ENCODE results near the gene C10orf105. TPM values are rescaled to one million over a fixed set of nuclear protein-coding genes. Genes with fewer than 3 reads are reported as not detected.

C10orf105 gene
- total and polyA plus RNA-seq, 2 of the 8 experiments (the other 6 are each of a cell fraction or from before 2014, with no cell fraction given): 0.71 to 0.73 TPM

DNA sequence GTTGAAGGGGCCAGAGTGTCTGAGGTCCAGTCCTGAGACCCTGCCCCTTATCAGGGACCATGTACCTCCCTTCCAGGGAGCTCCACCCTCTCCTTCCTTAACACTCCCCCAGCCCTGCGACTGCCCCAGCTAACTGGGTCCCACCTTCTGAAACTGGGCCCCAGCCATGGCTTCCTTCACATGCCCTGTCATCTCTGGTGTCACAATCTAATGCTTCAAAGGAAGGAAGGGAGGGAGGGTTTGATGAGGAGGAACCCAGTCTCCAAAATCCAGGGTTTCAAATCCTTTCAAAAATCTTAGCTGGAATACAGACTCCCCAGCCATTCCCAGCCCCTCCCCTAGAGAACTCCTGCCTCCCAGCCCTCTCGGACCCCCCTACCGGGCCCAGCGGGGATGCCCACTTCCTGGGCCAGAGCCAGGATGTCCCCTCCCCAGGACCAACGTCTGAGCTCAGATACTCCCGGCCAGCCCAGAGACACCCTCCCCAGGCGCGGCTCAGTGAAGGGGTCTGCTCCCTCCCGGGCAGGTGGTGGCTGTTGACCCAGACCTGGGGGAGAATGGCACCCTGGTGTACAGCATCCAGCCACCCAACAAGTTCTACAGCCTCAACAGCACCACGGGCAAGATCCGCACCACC lies 18.0 kb downstream of the C10orf105 start:
- FAIRE-seq (no peak), DNase-seq (ENCODE audit: low read depth in 1 of 2, low spot score in 2 of 2) (no peak)
- H3K23ac ChIP-seq (ENCODE audit: insufficient read length): no peak overlapping the region
- no peak overlapping the region for H4K91ac ChIP-seq (replicated peaks; ENCODE audit: insufficient read length, low read length)
- H2BK15ac ChIP-seq (ENCODE audit: low read length): no peak overlapping the region
- H3K36me3 ChIP-seq (ENCODE audit: control insufficient read depth in 2 of 4, insufficient read depth in 4 of 4, low read length in 3 of 4): no peaks in the 10 kb centered on the region
- no peak overlapping the region for H2BK12ac ChIP-seq (ENCODE audit: low read depth, low read length)
- H3K4me2 ChIP-seq (ENCODE audit: insufficient read depth in 1 of 2, low read depth in 2 of 2, low read length in 2 of 2): no peak overlapping the region
- H3K4me1 ChIP-seq (replicated peaks in 1 of 4; ENCODE audit: control insufficient read depth in 3 of 4, insufficient read depth in 4 of 4, low read length in 3 of 4): no peaks in the 10 kb centered on the region; a peak in 2 of 7 replicates
- CTCF ChIA-PET (ENCODE audit: partially characterized antibody): interaction anchor here (0.6 to 2.0 kb wide), 17 partner anchors 11 to 387 kb away, joined by 3 to 7 read pairs (median 3); no protein-coding TSS in a partner anchor
- H4K20me1 ChIP-seq (replicated peaks in 1 of 2; ENCODE audit: control insufficient read depth in 1 of 2, insufficient read depth in 2 of 2, low read length in 2 of 2): no peaks in the 10 kb centered on the region
- no peak overlapping the region for H4K5ac ChIP-seq (ENCODE audit: insufficient read length, low read depth, low read length)
- no peaks in the 10 kb centered on the region for H3K23me2 ChIP-seq (ENCODE audit: low read depth, low read length)
- no peak overlapping the region for H2AK5ac ChIP-seq (ENCODE audit: low read depth, low read length)
- no peak overlapping the region for H3K56ac ChIP-seq (replicated peaks; ENCODE audit: insufficient read length, low read depth, low read length)
- H3K14ac ChIP-seq (ENCODE audit: insufficient read length): no peak overlapping the region
- WGBS, 2 experiments (ENCODE audit: extremely low coverage in 1 of 2, insufficient coverage in 1 of 2, insufficient read length in 1 of 2, insufficient replicate concordance in 2 of 2, low coverage in 1 of 2, low lambda C conversion rate in 2 of 2, missing lambda C conversion rate in 1 of 2): 91% methylated on average over 11 of the region's 11 CpGs; no CpG with 5 or more reads in 1 of the 2 experiments
- no peaks in the 10 kb centered on the region for H3K79me1 ChIP-seq (ENCODE audit: low read depth, low read length)
- H3K27ac ChIP-seq (ENCODE audit: low read depth, low read length): no peak overlapping the region
- no peak overlapping the region for H3K9ac ChIP-seq (replicated peaks in 1 of 4; ENCODE audit: extremely low read depth in 1 of 4, low read depth in 3 of 4, low read length in 3 of 4)
- H2BK5ac ChIP-seq (ENCODE audit: low read depth, low read length): no peak overlapping the region
- POLR2A ChIA-PET (ENCODE audit: partially characterized antibody): no interaction called here
- TF ChIP-seq HDAC2 (IDR thresholded peaks at IDR 0.05; ENCODE audit: borderline replicate concordance in 1 of 2, low read depth in 2 of 2, low read length in 2 of 2) (no peak), MAFK (IDR thresholded peaks at IDR 0.05; ENCODE audit: low read depth, low read length) (no peak), TAF7 (optimal IDR thresholded peaks at IDR 0.05; ENCODE audit: borderline replicate concordance, low read depth, low read length) (no peak), SP4 (IDR thresholded peaks at IDR 0.05; ENCODE audit: low read length) (no peak), SIN3A (conservative IDR thresholded peaks at IDR 0.05 in 1 of 2, IDR thresholded peaks at IDR 0.05 in 1 of 2; ENCODE audit: low read depth in 1 of 2, low read length in 2 of 2) (no peak)
- TF ChIP-seq, protein P1, sequence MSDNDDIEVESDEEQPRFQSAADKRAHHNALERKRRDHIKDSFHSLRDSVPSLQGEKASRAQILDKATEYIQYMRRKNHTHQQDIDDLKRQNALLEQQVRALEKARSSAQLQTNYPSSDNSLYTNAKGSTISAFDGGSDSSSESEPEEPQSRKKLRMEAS (IDR thresholded peaks at IDR 0.05): no peak
- TF ChIP-seq, protein P2, sequence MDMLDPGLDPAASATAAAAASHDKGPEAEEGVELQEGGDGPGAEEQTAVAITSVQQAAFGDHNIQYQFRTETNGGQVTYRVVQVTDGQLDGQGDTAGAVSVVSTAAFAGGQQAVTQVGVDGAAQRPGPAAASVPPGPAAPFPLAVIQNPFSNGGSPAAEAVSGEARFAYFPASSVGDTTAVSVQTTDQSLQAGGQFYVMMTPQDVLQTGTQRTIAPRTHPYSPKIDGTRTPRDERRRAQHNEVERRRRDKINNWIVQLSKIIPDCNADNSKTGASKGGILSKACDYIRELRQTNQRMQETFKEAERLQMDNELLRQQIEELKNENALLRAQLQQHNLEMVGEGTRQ (IDR thresholded peaks at IDR 0.05; ENCODE audit: low read length): no peak
- H2AFZ ChIP-seq (ENCODE audit: low read length): no peak overlapping the region
- no peaks in the 10 kb centered on the region for H3K27me3 ChIP-seq (replicated peaks in 1 of 4; ENCODE audit: control insufficient read depth in 3 of 4, extremely low read depth in 1 of 4, insufficient read depth in 3 of 4, low read length in 3 of 4)
- H3K79me2 ChIP-seq (ENCODE audit: control insufficient read depth in 1 of 2, insufficient read depth in 2 of 2, low read length in 2 of 2): no peaks in the 10 kb centered on the region
- H3K4ac ChIP-seq (replicated peaks; ENCODE audit: insufficient read length, low read depth, low read length): no peak overlapping the region
- H3K18ac ChIP-seq (ENCODE audit: extremely low read depth, low read length): no peak overlapping the region
- H2BK20ac ChIP-seq (ENCODE audit: low read length): no peak overlapping the region
- H2BK120ac ChIP-seq (replicated peaks; ENCODE audit: low read depth, low read length): no peak overlapping the region
- no peaks in the 10 kb centered on the region for H3K9me3 ChIP-seq (ENCODE audit: insufficient read depth in 2 of 2, low read depth in 1 of 2, low read length in 1 of 2)
- H3K4me3 ChIP-seq (ENCODE audit: extremely low read depth in 1 of 4, insufficient read depth in 2 of 4, low read depth in 3 of 4, low read length in 4 of 4): no peak overlapping the region
- H4K8ac ChIP-seq (ENCODE audit: extremely low read depth, insufficient read depth, low read length): no peak overlapping the region
